DOHH2 (cell line): Measurements from ENCODE around the gene C2CD4A.

ENCODE experiments used
- H3F3A ChIP-seq: fragments of 200-600 bp; sonication (generic), shearing (Covaris generic); 2 replicates; pipeline ENCODE4 v1.6.0; 2016; ENCODE audit warnings: antibody characterized with exemption, mild to moderate bottlenecking; ENCODE audit not compliant: control insufficient read depth, insufficient read depth
- H3K27ac ChIP-seq: fragments of 200-600 bp; sonication (generic); 2 replicates; pipeline ENCODE4 v1.5.1; 2014; ENCODE audit warnings: low read depth, mild to moderate bottlenecking, low read length, moderate library complexity
- H3K27me3 ChIP-seq: fragments of 200-600 bp; sonication (generic); 2 replicates; pipeline ENCODE4 v1.6.1; 2014; ENCODE audit warnings: mild to moderate bottlenecking, low read length, mixed read lengths; ENCODE audit not compliant: control insufficient read depth
- H3K36me3 ChIP-seq: fragments of 200-600 bp; sonication (generic); 2 replicates; pipeline ENCODE4 v1.6.1; 2014; ENCODE audit warnings: mild to moderate bottlenecking, low read length, moderate library complexity, mixed read lengths; ENCODE audit not compliant: control insufficient read depth
- H3K4me1 ChIP-seq: fragments of 200-600 bp; sonication (generic); 2 replicates; pipeline ENCODE4 v1.6.1; 2014; ENCODE audit warnings: mild to moderate bottlenecking, low read length, mixed read lengths; ENCODE audit not compliant: control insufficient read depth
- H3K4me2 ChIP-seq: fragments of 200-600 bp; sonication (generic); 2 replicates; pipeline ENCODE4 v1.6.0; 2014; ENCODE audit warnings: mild to moderate bottlenecking, low read length, moderate library complexity
- H3K4me3 ChIP-seq: fragments of 200-600 bp; sonication (generic); 2 replicates; pipeline ENCODE4 v1.5.1; 2014; ENCODE audit warnings: mild to moderate bottlenecking, low read length, mixed read lengths
- H3K79me2 ChIP-seq: fragments of 200-600 bp; sonication (generic); 2 replicates; pipeline ENCODE4 v1.6.1; 2014; ENCODE audit warnings: mild to moderate bottlenecking, low read length, mixed read lengths; ENCODE audit not compliant: control insufficient read depth
- H3K9me2 ChIP-seq: fragments of 200-600 bp; sonication (generic); replicated peaks from 2 replicates; pipeline ENCODE4 v1.6.1; 2014; ENCODE audit warnings: mild to moderate bottlenecking, low read length, mixed read lengths; ENCODE audit not compliant: control insufficient read depth
- H3K9me3 ChIP-seq: fragments of 200-600 bp; sonication (generic); 2 replicates; pipeline ENCODE4 v1.6.1; 2014; ENCODE audit warnings: antibody characterized with exemption, low read length, mixed read lengths; ENCODE audit not compliant: control insufficient read depth, insufficient read depth
- H4K20me1 ChIP-seq: fragments of 200-600 bp; sonication (generic); 2 replicates; pipeline ENCODE4 v1.6.0; 2014; ENCODE audit warnings: low read depth, mild to moderate bottlenecking, antibody characterized with exemption, low read length, moderate library complexity; ENCODE audit not compliant: control insufficient read depth, insufficient read depth
- EZH2phosphoT487 ChIP-seq: fragments of 200-600 bp; sonication (generic); IDR thresholded peaks from 2 replicates; pipeline ENCODE4 v1.6.1; 2017; ENCODE audit warnings: borderline replicate concordance, mild to moderate bottlenecking, antibody characterized with exemption, low read length, moderate library complexity, mixed read lengths
- TF ChIP-seq, protein P1 (sequence below): fragments of 200-600 bp; sonication (generic); IDR thresholded peaks from one replicate; pipeline ENCODE4 v1.5.1; 2014; ENCODE audit warnings: antibody characterized with exemption, mild to moderate bottlenecking, low read depth, low read length; ENCODE audit not compliant: poor library complexity, severe bottlenecking

C2CD4A gene

DNA sequence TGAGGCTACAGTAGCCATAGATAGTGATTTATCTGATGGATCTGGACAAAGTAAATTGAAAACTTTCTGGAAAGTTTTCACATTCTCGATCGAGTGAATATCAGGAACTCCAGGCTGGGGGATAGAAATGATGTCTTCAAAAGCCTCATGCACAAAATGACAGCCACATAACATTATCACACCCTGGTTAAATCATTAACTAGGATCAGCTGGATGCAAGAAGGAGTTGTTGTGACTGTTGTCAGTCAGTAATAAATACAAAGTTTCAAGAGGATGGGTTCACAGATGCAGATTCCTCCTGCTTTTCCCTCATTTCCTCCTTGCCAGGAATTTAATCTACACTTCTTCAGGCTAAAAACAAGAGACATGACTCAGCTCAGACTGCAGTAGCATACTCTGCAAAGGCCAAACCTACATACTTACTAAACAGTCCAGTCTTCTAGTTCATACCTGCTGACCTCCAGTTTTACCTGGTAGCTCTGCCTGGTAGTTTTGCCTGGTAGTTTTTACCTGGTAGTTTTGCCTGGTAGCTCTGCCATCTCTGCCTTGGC, 40.9 kb downstream of the C2CD4A start:
- Histone ChIP-seq H3K27me3 (peaks cover 11% of the 10 kb centered on the region), H3K9me3 (no peaks in the 10 kb centered on the region), H3K4me2 (no peak overlapping the region), H3K4me3 (no peak overlapping the region), H3K9me2 (no peaks in the 10 kb centered on the region), H3K4me1 (peaks cover 7% of the 10 kb centered on the region), H3F3A (no peaks in the 10 kb centered on the region), H4K20me1 (no peaks in the 10 kb centered on the region), H3K79me2 (no peaks in the 10 kb centered on the region), H3K36me3 (no peaks in the 10 kb centered on the region), H3K27ac (no peak overlapping the region)
- no peak for TF ChIP-seq EZH2phosphoT487

DNA sequence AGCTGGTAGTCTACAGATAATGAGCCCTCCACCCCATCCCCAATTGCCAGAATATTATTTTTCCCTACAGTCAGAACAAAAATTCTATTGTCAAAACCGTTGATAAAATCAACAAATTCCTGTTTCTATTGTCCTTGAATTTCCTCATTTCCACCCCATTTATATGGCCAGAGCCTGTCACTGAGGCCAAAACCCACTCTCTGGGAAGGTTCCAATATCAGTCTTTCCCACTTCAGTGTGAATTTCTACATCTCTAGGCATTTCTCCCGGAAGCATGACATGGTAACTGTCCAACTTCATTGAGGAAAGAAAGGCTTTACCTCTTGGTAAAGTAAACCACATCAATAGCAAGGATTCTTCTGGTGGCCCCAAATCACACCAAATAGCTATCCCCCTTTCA, 41.6 kb downstream of the C2CD4A start:
- Histone ChIP-seq H3K4me1 (peaks cover 7% of the 10 kb centered on the region), H3K4me3 (no peak overlapping the region), H3K4me2 (no peak overlapping the region), H3K36me3 (no peaks in the 10 kb centered on the region), H3F3A (no peaks in the 10 kb centered on the region), H3K79me2 (no peaks in the 10 kb centered on the region), H3K27me3 (peaks cover 11% of the 10 kb centered on the region), H3K9me2 (no peaks in the 10 kb centered on the region), H3K27ac (no peak overlapping the region), H4K20me1 (no peaks in the 10 kb centered on the region), H3K9me3 (no peaks in the 10 kb centered on the region)
- TF ChIP-seq, protein P1, sequence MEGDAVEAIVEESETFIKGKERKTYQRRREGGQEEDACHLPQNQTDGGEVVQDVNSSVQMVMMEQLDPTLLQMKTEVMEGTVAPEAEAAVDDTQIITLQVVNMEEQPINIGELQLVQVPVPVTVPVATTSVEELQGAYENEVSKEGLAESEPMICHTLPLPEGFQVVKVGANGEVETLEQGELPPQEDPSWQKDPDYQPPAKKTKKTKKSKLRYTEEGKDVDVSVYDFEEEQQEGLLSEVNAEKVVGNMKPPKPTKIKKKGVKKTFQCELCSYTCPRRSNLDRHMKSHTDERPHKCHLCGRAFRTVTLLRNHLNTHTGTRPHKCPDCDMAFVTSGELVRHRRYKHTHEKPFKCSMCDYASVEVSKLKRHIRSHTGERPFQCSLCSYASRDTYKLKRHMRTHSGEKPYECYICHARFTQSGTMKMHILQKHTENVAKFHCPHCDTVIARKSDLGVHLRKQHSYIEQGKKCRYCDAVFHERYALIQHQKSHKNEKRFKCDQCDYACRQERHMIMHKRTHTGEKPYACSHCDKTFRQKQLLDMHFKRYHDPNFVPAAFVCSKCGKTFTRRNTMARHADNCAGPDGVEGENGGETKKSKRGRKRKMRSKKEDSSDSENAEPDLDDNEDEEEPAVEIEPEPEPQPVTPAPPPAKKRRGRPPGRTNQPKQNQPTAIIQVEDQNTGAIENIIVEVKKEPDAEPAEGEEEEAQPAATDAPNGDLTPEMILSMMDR, result no peak
- TF ChIP-seq EZH2phosphoT487, result no peak

GRCh38 chr15:62109437-62109836, 42.7 kb downstream of the C2CD4A start:
- no peaks in the 10 kb centered on the region for H3K36me3 ChIP-seq
- no peaks in the 10 kb centered on the region for H3K79me2 ChIP-seq
- no peaks in the 10 kb centered on the region for H3K9me2 ChIP-seq
- H3K4me3 ChIP-seq, result no peak overlapping the region
- H3K9me3 ChIP-seq, result no peaks in the 10 kb centered on the region
- peaks cover 5% of the 10 kb centered on the region for H3K4me1 ChIP-seq
- H3K27me3 ChIP-seq, result peaks cover 11% of the 10 kb centered on the region
- H3K4me2 ChIP-seq, result no peak overlapping the region
- no peaks in the 10 kb centered on the region for H4K20me1 ChIP-seq
- TF ChIP-seq, protein P1, result no peak
- TF ChIP-seq EZH2phosphoT487, result no peak
- no peak overlapping the region for H3K27ac ChIP-seq
- H3F3A ChIP-seq, result no peaks in the 10 kb centered on the region

DNA sequence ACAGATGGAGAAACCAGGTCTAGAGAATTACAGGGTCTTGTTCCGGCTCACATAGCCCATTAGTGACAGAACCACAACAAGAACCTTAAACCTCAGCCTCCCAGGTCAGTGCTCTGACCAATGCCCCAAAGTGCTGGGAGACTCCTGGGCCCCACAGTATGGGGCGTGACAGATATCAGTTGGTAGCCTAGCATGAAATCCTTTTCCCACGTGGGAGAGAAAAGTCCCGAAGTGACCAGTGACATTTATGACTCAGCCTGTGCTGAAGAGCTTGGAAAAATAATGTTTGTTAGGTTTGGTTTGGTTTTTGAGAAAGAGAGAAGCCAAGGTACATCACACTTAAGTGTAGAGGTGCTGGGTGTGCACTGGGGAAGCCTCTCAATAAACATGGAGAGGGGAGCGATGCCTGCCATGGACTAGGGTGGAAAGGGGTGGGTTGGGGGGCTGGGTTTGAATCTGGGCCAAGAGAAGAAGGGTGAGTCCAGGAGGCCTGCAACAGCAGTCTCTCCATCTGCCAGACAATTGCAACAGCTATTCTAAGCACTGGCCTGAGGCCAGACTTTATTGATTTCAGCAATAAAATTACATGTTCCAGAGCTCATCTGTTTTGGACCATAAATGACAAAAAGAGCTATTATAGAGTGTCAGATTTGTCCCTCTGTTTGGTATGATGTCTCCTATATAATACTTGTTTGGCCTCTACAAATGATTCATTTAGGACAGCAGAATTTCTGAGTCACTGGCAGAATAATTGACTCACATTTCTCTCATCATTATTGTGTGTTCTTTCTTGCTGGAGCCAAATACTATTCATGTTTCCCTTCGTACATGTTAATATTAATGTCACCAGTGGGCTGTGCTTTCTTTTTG, 43.4 kb downstream of the C2CD4A start:
- no peak overlapping the region for H3K27ac ChIP-seq

More for the DNA sequence above, 43.4 kb downstream of the C2CD4A start:
- H3K36me3 ChIP-seq, result no peaks in the 10 kb centered on the region
- no peaks in the 10 kb centered on the region for H3K9me3 ChIP-seq
- peaks cover 11% of the 10 kb centered on the region for H3K27me3 ChIP-seq
- no peaks in the 10 kb centered on the region for H3F3A ChIP-seq
- no peaks in the 10 kb centered on the region for H3K4me1 ChIP-seq
- H3K4me3 ChIP-seq, result no peak overlapping the region
- no peaks in the 10 kb centered on the region for H3K79me2 ChIP-seq
- H4K20me1 ChIP-seq, result no peaks in the 10 kb centered on the region
- H3K4me2 ChIP-seq, result no peak overlapping the region
- H3K9me2 ChIP-seq, result no peaks in the 10 kb centered on the region
- TF ChIP-seq, protein P1, result no peak
- no peak for TF ChIP-seq EZH2phosphoT487
